Upper lobe of left lung (tissue), 6 donors: ENCODE results near the gene G6PC1. TPM values are rescaled to one million over a fixed set of nuclear protein-coding genes. Genes with fewer than 3 reads are reported as not detected.

Experiments used
- ATAC-seq, 2 donors: fragments of 200-7000 bp; cut with Tn5 transposase; one replicate each; pipeline ENCODE4 v1.9.1; 2022; ENCODE audit warnings: mild to moderate bottlenecking in 2 of 2, moderate library complexity in 2 of 2; ENCODE audit not compliant: low FRiP score in 2 of 2
- DNase-seq, 2 donors: peaks; one replicate each; pipeline ENCODE4 v3.0.0-alpha.2; 2019 to 2020
- H3K27ac ChIP-seq, 4 donors: fragments of 200-600 bp; sonication (generic); one replicate each; pipeline ENCODE4 v1.5.1; 2016 to 2019
- H3K27me3 ChIP-seq, 4 donors: fragments of 200-600 bp; sonication (generic); one replicate each; pipeline ENCODE4 v1.5.1; 2017 to 2019
- H3K36me3 ChIP-seq, 4 donors: fragments of 200-600 bp; sonication (generic); one replicate each; pipeline ENCODE4 v1.5.1; 2016 to 2019
- H3K4me1 ChIP-seq, 4 donors: fragments of 200-600 bp; sonication (generic); one replicate each; pipeline ENCODE4 v1.5.1; 2018 to 2019
- H3K4me3 ChIP-seq, 4 donors: fragments of 200-600 bp; sonication (generic); one replicate each; pipeline ENCODE4 v1.5.1; 2017 to 2019; ENCODE audit warnings: mild to moderate bottlenecking in 2 of 4, moderate library complexity in 1 of 4
- H3K9me3 ChIP-seq, 4 donors: fragments of 200-600 bp; sonication (generic); one replicate each; pipeline ENCODE4 v1.5.1; 2018 to 2019
- EP300 ChIP-seq, 4 donors: sonication (generic); formaldehyde crosslinking; IDR thresholded peaks; one replicate each; pipeline ENCODE4 v1.5.1; 2017; ENCODE audit warnings: antibody characterized with exemption in 4 of 4, control low read depth in 2 of 4
- POLR2A ChIP-seq, 4 donors: fragments of 450-650 bp; IDR thresholded peaks; one replicate each; pipeline ENCODE4 v1.5.1; 2016 to 2017; ENCODE audit warnings: antibody characterized with exemption in 4 of 4, mild to moderate bottlenecking in 2 of 4
- POLR2AphosphoS5 ChIP-seq, 2 donors: sonication (generic); formaldehyde crosslinking; IDR thresholded peaks; one replicate each; pipeline ENCODE4 v1.5.1; 2017; ENCODE audit warnings: antibody characterized with exemption in 2 of 2
- WGBS, 2 donors: methylation state at CpG; one replicate each; pipeline ENCODE4 v1.1.5; 2017 to 2018; 5-methylcytosine and 5-hydroxymethylcytosine counted together
- small RNA-seq, 4 donors: library from RNA; depleted of rRNA; stranded (forward); fragments of <200 nt; gene quantifications; one replicate each; pipeline ENCODE3, GENCODE V24; 2016
- total RNA-seq, 6 donors: library from RNA; depleted of rRNA in 4 of 6; stranded (reverse); fragments of >200 nt in 4 of 6; gene quantifications; one replicate each; pipeline versions ENCODE4 v1.1.0 to v1.2.1, GENCODE V29; 2016 to 2021
- TF ChIP-seq, protein P1 (sequence below), 6 experiments: fragments of 450-650 bp in 4 of 6; fragments of 200-600 bp in 2 of 6; sonication (generic) in 2 of 6; IDR thresholded peaks; one replicate each; pipeline ENCODE4 v1.5.1; 2016 to 2019; ENCODE audit warnings: antibody characterized with exemption in 6 of 6
- donor health status: DM: no; HTN: no; CAD: no; lungs with moderate emphysema.
- donor health status: DM: no; HTN: yes; CAD: no; lungs with severe emphysema.

Gene G6PC1
- total RNA-seq, 6 donors from 2014 or later, result not detected

- ATAC-seq, result no peak
- peak in 1 of 2 donors; percentile 12 for DNase-seq
- no peak overlapping the region for H3K27ac ChIP-seq
- peaks cover 4 to 69% (median 58%) of the 10 kb centered on the region in 4 donors for H3K36me3 ChIP-seq
- H3K4me1 ChIP-seq, result peaks cover 0 to 6% (median 3%) of the 10 kb centered on the region in 4 donors
- WGBS, 2 donors, result 94 to 95% methylated on average over 13 of the region's 13 CpGs
- H3K4me3 ChIP-seq, result no peak overlapping the region
- H3K9me3 ChIP-seq, result no peaks in the 10 kb centered on the region
- TF ChIP-seq EP300 (IDR thresholded peaks at IDR 0.05), result no peak
- TF ChIP-seq, protein P1, sequence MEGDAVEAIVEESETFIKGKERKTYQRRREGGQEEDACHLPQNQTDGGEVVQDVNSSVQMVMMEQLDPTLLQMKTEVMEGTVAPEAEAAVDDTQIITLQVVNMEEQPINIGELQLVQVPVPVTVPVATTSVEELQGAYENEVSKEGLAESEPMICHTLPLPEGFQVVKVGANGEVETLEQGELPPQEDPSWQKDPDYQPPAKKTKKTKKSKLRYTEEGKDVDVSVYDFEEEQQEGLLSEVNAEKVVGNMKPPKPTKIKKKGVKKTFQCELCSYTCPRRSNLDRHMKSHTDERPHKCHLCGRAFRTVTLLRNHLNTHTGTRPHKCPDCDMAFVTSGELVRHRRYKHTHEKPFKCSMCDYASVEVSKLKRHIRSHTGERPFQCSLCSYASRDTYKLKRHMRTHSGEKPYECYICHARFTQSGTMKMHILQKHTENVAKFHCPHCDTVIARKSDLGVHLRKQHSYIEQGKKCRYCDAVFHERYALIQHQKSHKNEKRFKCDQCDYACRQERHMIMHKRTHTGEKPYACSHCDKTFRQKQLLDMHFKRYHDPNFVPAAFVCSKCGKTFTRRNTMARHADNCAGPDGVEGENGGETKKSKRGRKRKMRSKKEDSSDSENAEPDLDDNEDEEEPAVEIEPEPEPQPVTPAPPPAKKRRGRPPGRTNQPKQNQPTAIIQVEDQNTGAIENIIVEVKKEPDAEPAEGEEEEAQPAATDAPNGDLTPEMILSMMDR (IDR thresholded peaks at IDR 0.05), result no peak
- no peak for TF ChIP-seq POLR2AphosphoS5 (IDR thresholded peaks at IDR 0.05)
- no peak for TF ChIP-seq POLR2A (IDR thresholded peaks at IDR 0.05)
- no peaks in the 10 kb centered on the region for H3K27me3 ChIP-seq
Observed at GRCh38 chr17:42950044-42950783, 49.6 kb downstream of the G6PC1 start.

Small RNAs within 50 kb of the gene (small RNA-seq; reads per million reads assigned to genes)
- gene RF00561 (0 reads per million in 4 donors), gene RNU6-287P (0 reads per million in 4 donors)

Other genes starting within 250 kb of the G6PC1 start
- gene TUBG2, start 241.5 kb upstream of the G6PC1 start, total RNA-seq, result 100 to 1,000 TPM in 1 of 6 donors, 10 to 100 TPM in 5; 12.4 to 104 (median 15.2) TPM
- 10 to 100 TPM; 18.4 to 93.2 (median 28.4) TPM for gene PLEKHH3, start 223.8 kb upstream of the G6PC1 start, total RNA-seq
- gene CCR10, start 219.0 kb upstream of the G6PC1 start, total RNA-seq, result 1 to 10 TPM in 4 of 6 donors, under 1 TPM in 2; 0.30 to 2.2 (median 1.4) TPM
- gene CNTNAP1, start 218.3 kb upstream of the G6PC1 start, total RNA-seq, result 10 to 100 TPM in 1 of 6 donors, 1 to 10 TPM in 5; 1.7 to 37.7 (median 4.3) TPM
- 100 to 1,000 TPM in 1 of 6 donors, 10 to 100 TPM in 5; 30.7 to 122 (median 55.0) TPM for gene EZH1, start 155.8 kb upstream of the G6PC1 start, total RNA-seq
- 100 to 1,000 TPM in 1 of 6 donors, 10 to 100 TPM in 4, not detected in 1; 12.2 to 120 (median 55.8) TPM for gene RAMP2, start 139.6 kb upstream of the G6PC1 start, total RNA-seq
- gene VPS25, start 127.3 kb upstream of the G6PC1 start, total RNA-seq, result 10 to 100 TPM; 19.0 to 54.6 (median 36.7) TPM
- gene WNK4, start 120.2 kb upstream of the G6PC1 start, total RNA-seq, result 1 to 10 TPM in 1 of 6 donors, under 1 TPM in 3, not detected in 2; 0.15 to 1.8 (median 0.26) TPM
- gene COA3, start 102.1 kb upstream of the G6PC1 start, total RNA-seq, result 10 to 100 TPM; 23.3 to 95.3 (median 67.4) TPM
- gene CNTD1, start 101.9 kb upstream of the G6PC1 start, total RNA-seq, result 1 to 10 TPM in 1 of 6 donors, under 1 TPM in 4, not detected in 1; 0.22 to 1.2 (median 0.39) TPM
- gene BECN1, start 76.5 kb upstream of the G6PC1 start, total RNA-seq, result 100 to 1,000 TPM in 3 of 6 donors, 10 to 100 TPM in 3; 83.0 to 167 (median 101) TPM
- 100 to 1,000 TPM in 1 of 6 donors, 10 to 100 TPM in 5; 67.5 to 102 (median 75.8) TPM for gene PSME3, start 67.4 kb upstream of the G6PC1 start, total RNA-seq
- gene AOC2, start 56.2 kb upstream of the G6PC1 start, total RNA-seq, result 1 to 10 TPM; 1.5 to 5.2 (median 2.9) TPM
- 100 to 1,000 TPM in 4 of 6 donors, 10 to 100 TPM in 2; 76.9 to 210 (median 111) TPM for gene AOC3, start 49.6 kb upstream of the G6PC1 start, total RNA-seq
- gene AARSD1, start 63.7 kb downstream of the G6PC1 start, total RNA-seq, result 10 to 100 TPM; 10.9 to 70.2 (median 23.6) TPM
- gene PTGES3L, start 79.3 kb downstream of the G6PC1 start, total RNA-seq, result 1 to 10 TPM in 2 of 6 donors, under 1 TPM in 3, not detected in 1; 0.11 to 7.3 (median 0.76) TPM
- gene RUNDC1, start 79.8 kb downstream of the G6PC1 start, total RNA-seq, result 10 to 100 TPM; 13.6 to 26.2 (median 17.5) TPM
- 1,000 to 10,000 TPM in 2 of 6 donors, 100 to 1,000 TPM in 4; 534 to 1,192 (median 783) TPM for gene RPL27, start 97.6 kb downstream of the G6PC1 start, total RNA-seq
- gene IFI35, start 106.0 kb downstream of the G6PC1 start, total RNA-seq, result 10 to 100 TPM; 17.8 to 69.0 (median 45.4) TPM
- gene VAT1, start 121.6 kb downstream of the G6PC1 start, total RNA-seq, result 100 to 1,000 TPM; 122 to 343 (median 222) TPM
- 1 to 10 TPM in 1 of 6 donors, under 1 TPM in 3, not detected in 2; 0.15 to 2.0 (median 0.47) TPM for gene RND2, start 124.4 kb downstream of the G6PC1 start, total RNA-seq
- gene BRCA1, start 224.6 kb downstream of the G6PC1 start, total RNA-seq, result 10 to 100 TPM in 3 of 6 donors, 1 to 10 TPM in 3; 4.3 to 15.7 (median 8.0) TPM